Measurements from ENCODE around the gene DUSP12. TPM values are rescaled to one million over a fixed set of nuclear protein-coding genes. Genes with fewer than 3 reads are reported as not detected.

DUSP12 gene
- total and polyA plus RNA-seq, 4 donors: 7.9 to 18.2 (median 12.5) TPM

DNA sequence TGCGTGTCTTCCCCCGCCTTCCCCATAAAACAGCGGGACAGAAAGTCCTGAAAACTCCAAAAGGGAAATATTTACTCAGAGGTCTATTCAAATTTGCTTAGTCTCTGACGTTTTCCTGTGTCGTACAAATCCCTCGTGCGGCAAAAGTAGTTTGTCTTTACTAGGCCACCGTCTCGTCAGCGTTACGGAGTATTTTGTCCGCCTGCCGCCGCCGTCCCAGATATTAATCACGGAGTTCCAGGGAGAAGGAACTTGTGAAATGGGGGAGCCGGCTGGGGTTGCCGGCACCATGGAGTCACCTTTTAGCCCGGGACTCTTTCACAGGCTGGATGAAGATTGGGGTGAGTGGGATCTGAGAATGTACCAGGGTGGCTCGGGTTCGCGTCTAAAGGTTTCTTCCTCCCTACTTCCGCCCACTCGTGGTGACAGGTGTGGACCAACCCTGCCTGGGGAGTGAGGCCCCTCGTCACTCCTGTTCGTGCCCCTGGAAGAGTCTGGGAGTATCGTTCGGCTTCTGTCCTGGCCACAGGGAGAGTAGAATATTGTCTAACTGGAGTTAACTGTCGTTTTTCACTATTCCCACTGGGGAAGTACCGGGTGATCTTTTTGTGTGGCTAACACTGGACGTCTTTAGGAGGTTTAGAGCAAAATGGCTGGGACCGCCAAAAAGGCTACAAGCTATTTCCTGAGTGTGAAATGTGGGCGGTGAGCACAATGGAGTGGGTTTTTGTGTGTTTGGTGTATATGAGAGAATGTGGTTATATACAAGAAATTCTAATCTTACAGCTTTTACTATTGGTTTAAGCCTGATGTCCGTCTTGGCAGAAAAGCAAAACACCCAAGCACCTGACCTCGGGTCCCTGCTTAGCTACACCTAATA, 16.8 kb downstream of the DUSP12 start, which contains the start of gene ATF6 (continued):
- peak; percentile 98 for TF ChIP-seq ZBTB33 (IDR thresholded peaks at IDR 0.05)
- peak; percentile 83 for TF ChIP-seq SP1 (IDR thresholded peaks at IDR 0.05)
- TF ChIP-seq RXRA (IDR thresholded peaks at IDR 0.05): peak; percentile 64 to 70
- peak; percentile 64 for TF ChIP-seq ATF3 (IDR thresholded peaks at IDR 0.05)
- TF ChIP-seq EGR1 (IDR thresholded peaks at IDR 0.05; ENCODE audit: low read depth in 2 of 2): peak; percentile 52 to 87
- peak; percentile 95 for TF ChIP-seq YY1 (IDR thresholded peaks at IDR 0.05)

DNA sequence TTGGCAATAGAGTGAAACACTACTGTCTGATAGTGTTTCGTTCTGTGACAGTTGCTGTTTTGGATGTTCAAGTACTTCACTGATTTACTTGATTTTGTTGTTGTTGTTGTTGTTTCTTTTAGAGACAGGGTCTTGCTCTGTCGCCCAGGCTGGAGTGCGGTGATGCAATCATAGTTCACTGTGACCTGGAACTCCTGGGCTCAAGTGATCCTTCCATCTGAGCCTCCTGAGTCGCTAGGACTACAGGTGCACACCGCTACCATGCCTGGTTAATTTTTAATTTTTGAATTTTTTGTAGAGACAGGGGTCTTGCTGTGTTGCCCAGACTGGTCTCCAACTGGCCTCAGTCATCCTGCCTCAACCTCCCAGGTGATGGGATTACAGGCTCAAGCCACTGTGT, 18.9 kb downstream of the DUSP12 start:
- no peak overlapping the region for H3K9ac ChIP-seq (ENCODE audit: low read depth in 1 of 2, low read length in 2 of 2)
- H3K36me3 ChIP-seq (ENCODE audit: control insufficient read depth in 4 of 4, insufficient read depth in 3 of 4, low read depth in 1 of 4, low read length in 3 of 4): peaks cover 0 to 2% (median 0%) of the 10 kb centered on the region in 4 donors
- H3K9me3 ChIP-seq (ENCODE audit: control insufficient read depth in 4 of 4, low read length in 3 of 4): no peaks in the 10 kb centered on the region
- H3K27ac ChIP-seq (ENCODE audit: low read depth in 1 of 2, low read length in 2 of 2): no peak overlapping the region
- H3K4me3 ChIP-seq (ENCODE audit: low read depth in 1 of 3, low read length in 3 of 3): no peak overlapping the region
- TF ChIP-seq NR2F2 (IDR thresholded peaks at IDR 0.05) (no peak), JUND (IDR thresholded peaks at IDR 0.05) (no peak), GABPA (IDR thresholded peaks at IDR 0.05 in 1 of 2, conservative IDR thresholded peaks at IDR 0.05 in 1 of 2) (no peak), EGR1 (IDR thresholded peaks at IDR 0.05; ENCODE audit: low read depth in 2 of 2) (no peak), HNF4G (IDR thresholded peaks at IDR 0.05) (no peak)
- no peaks in the 10 kb centered on the region for H3K27me3 ChIP-seq (ENCODE audit: control insufficient read depth in 4 of 4, insufficient read depth in 4 of 4, low read length in 3 of 4)
- no peak for DNase-seq (ENCODE audit: low spot score)
- 80% methylated on average over 5 of the region's 5 CpGs for WGBS
- peaks cover 4 to 37% (median 23%) of the 10 kb centered on the region in 4 donors for H3K4me1 ChIP-seq (ENCODE audit: control insufficient read depth in 4 of 4, insufficient read depth in 4 of 4, low read length in 3 of 4)

DNA sequence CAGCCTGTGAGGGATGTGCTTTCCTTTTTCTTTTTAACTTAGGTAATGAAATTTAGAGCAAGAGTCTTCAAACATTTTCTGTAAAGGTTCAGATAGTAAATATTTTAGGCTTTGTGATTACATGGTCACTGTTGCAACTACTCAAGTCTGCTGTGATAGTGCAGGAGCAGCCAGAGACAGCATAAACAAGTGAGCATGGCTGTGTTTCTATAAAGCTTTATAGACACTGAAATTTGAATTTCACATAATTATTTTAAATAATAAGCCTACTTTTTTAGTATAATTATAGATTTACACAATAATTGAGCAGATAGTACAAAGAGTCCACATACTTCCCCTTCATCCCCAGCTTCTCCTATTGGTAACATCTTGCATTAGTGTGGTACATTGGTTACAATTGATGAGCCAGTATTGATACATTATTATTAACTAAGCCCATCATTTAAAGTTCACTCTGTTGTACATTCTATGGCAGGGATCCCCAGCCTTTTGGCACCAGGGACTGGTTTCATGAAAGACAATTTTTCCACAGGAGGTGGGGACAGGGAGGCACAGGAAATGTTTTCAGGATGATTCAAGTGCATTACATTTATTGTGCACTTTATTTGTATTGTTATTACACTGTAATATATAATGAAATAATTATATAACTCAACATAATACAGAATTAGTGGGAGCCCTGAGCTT, 19.5 kb downstream of the DUSP12 start:
- H3K27ac ChIP-seq (ENCODE audit: low read depth in 1 of 2, low read length in 2 of 2): no peak overlapping the region
- peaks cover 0 to 2% (median 0%) of the 10 kb centered on the region in 4 donors for H3K36me3 ChIP-seq (ENCODE audit: control insufficient read depth in 4 of 4, insufficient read depth in 3 of 4, low read depth in 1 of 4, low read length in 3 of 4)
- H3K4me1 ChIP-seq (ENCODE audit: control insufficient read depth in 4 of 4, insufficient read depth in 4 of 4, low read length in 3 of 4): peaks cover 4 to 36% (median 23%) of the 10 kb centered on the region in 4 donors
- TF ChIP-seq NR2F2 (IDR thresholded peaks at IDR 0.05): no peak
- TF ChIP-seq JUND (IDR thresholded peaks at IDR 0.05): no peak
- TF ChIP-seq, protein P1, sequence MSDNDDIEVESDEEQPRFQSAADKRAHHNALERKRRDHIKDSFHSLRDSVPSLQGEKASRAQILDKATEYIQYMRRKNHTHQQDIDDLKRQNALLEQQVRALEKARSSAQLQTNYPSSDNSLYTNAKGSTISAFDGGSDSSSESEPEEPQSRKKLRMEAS (IDR thresholded peaks at IDR 0.05): no peak
- TF ChIP-seq ATF3 (IDR thresholded peaks at IDR 0.05): no peak
- TF ChIP-seq EGR1 (IDR thresholded peaks at IDR 0.05; ENCODE audit: low read depth in 2 of 2): no peak
- no peak for TF ChIP-seq FOXA2 (IDR thresholded peaks at IDR 0.05)
- TF ChIP-seq FOXA1 (IDR thresholded peaks at IDR 0.05): no peak
- no peak for TF ChIP-seq RXRA (IDR thresholded peaks at IDR 0.05)
- no peak for TF ChIP-seq TAF1 (conservative IDR thresholded peaks at IDR 0.05)
- TF ChIP-seq RAD21 (IDR thresholded peaks at IDR 0.05): no peak
- TF ChIP-seq, protein P2, sequence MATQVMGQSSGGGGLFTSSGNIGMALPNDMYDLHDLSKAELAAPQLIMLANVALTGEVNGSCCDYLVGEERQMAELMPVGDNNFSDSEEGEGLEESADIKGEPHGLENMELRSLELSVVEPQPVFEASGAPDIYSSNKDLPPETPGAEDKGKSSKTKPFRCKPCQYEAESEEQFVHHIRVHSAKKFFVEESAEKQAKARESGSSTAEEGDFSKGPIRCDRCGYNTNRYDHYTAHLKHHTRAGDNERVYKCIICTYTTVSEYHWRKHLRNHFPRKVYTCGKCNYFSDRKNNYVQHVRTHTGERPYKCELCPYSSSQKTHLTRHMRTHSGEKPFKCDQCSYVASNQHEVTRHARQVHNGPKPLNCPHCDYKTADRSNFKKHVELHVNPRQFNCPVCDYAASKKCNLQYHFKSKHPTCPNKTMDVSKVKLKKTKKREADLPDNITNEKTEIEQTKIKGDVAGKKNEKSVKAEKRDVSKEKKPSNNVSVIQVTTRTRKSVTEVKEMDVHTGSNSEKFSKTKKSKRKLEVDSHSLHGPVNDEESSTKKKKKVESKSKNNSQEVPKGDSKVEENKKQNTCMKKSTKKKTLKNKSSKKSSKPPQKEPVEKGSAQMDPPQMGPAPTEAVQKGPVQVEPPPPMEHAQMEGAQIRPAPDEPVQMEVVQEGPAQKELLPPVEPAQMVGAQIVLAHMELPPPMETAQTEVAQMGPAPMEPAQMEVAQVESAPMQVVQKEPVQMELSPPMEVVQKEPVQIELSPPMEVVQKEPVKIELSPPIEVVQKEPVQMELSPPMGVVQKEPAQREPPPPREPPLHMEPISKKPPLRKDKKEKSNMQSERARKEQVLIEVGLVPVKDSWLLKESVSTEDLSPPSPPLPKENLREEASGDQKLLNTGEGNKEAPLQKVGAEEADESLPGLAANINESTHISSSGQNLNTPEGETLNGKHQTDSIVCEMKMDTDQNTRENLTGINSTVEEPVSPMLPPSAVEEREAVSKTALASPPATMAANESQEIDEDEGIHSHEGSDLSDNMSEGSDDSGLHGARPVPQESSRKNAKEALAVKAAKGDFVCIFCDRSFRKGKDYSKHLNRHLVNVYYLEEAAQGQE (IDR thresholded peaks at IDR 0.05): no peak
- TF ChIP-seq, protein P3, sequence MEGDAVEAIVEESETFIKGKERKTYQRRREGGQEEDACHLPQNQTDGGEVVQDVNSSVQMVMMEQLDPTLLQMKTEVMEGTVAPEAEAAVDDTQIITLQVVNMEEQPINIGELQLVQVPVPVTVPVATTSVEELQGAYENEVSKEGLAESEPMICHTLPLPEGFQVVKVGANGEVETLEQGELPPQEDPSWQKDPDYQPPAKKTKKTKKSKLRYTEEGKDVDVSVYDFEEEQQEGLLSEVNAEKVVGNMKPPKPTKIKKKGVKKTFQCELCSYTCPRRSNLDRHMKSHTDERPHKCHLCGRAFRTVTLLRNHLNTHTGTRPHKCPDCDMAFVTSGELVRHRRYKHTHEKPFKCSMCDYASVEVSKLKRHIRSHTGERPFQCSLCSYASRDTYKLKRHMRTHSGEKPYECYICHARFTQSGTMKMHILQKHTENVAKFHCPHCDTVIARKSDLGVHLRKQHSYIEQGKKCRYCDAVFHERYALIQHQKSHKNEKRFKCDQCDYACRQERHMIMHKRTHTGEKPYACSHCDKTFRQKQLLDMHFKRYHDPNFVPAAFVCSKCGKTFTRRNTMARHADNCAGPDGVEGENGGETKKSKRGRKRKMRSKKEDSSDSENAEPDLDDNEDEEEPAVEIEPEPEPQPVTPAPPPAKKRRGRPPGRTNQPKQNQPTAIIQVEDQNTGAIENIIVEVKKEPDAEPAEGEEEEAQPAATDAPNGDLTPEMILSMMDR (IDR thresholded peaks at IDR 0.05; ENCODE audit: low read depth, low read length, missing input control): no peak
- no peak for TF ChIP-seq YY1 (IDR thresholded peaks at IDR 0.05)
- no peak for TF ChIP-seq HNF4A (conservative IDR thresholded peaks at IDR 0.05)
- no peak for TF ChIP-seq HNF4G (IDR thresholded peaks at IDR 0.05)
- no peak for TF ChIP-seq GABPA (IDR thresholded peaks at IDR 0.05 in 1 of 2, conservative IDR thresholded peaks at IDR 0.05 in 1 of 2)

More for the DNA sequence above, 19.5 kb downstream of the DUSP12 start:
- no peak overlapping the region for H3K9ac ChIP-seq (ENCODE audit: low read depth in 1 of 2, low read length in 2 of 2)
- no peak for DNase-seq (ENCODE audit: low spot score)
- no peaks in the 10 kb centered on the region for H3K9me3 ChIP-seq (ENCODE audit: control insufficient read depth in 4 of 4, low read length in 3 of 4)
- H3K4me3 ChIP-seq (ENCODE audit: low read depth in 1 of 3, low read length in 3 of 3): no peak overlapping the region
- no peaks in the 10 kb centered on the region for H3K27me3 ChIP-seq (ENCODE audit: control insufficient read depth in 4 of 4, insufficient read depth in 4 of 4, low read length in 3 of 4)
